Parathyroid adenoma (tissue), 2 donors: ENCODE data around the gene SPAG17.
"Not testable (repeated sequence)": the region's sequence is repeated elsewhere in the genome, so short reads cannot be mapped to it uniquely, and the experiment has no call there.

Source experiments
- H2AFZ ChIP-seq: fragments of 300-600 bp; sonication (generic); one replicate; pipeline ENCODE4 v1.7.0; 2017; ENCODE audit warnings: antibody characterized with exemption, mild to moderate bottlenecking
- H3K27ac ChIP-seq: fragments of 300-600 bp; sonication (generic); one replicate; pipeline ENCODE4 v1.7.0; 2017
- H3K27me3 ChIP-seq: fragments of 300-600 bp; sonication (generic); one replicate; pipeline ENCODE4 v1.7.0; 2017; ENCODE audit warnings: low read length; ENCODE audit not compliant: control insufficient read depth, insufficient read depth
- H3K36me3 ChIP-seq: fragments of 300-600 bp; sonication (generic); one replicate; pipeline ENCODE4 v1.7.0; 2017; ENCODE audit warnings: low read length; ENCODE audit not compliant: control insufficient read depth, insufficient read depth
- H3K4me1 ChIP-seq: fragments of 300-600 bp; sonication (generic); one replicate; pipeline ENCODE4 v1.7.0; 2017; ENCODE audit warnings: control low read depth
- H3K4me2 ChIP-seq: fragments of 300-600 bp; sonication (generic); one replicate; pipeline ENCODE4 v1.7.0; 2017; ENCODE audit warnings: low read length
- H3K4me3 ChIP-seq: fragments of 300-600 bp; sonication (generic); one replicate; pipeline ENCODE4 v1.7.0; 2017; ENCODE audit warnings: low read depth, low read length
- H3K79me2 ChIP-seq: fragments of 300-600 bp; sonication (generic); one replicate; pipeline ENCODE4 v1.7.0; 2017; ENCODE audit warnings: control low read depth
- H3K9ac ChIP-seq: fragments of 300-600 bp; sonication (generic); one replicate; pipeline ENCODE4 v1.7.0; 2017; ENCODE audit warnings: mild to moderate bottlenecking
- H3K9me3 ChIP-seq: fragments of 300-600 bp; sonication (generic); one replicate; pipeline ENCODE4 v1.7.0; 2017; ENCODE audit warnings: low read length; ENCODE audit not compliant: control insufficient read depth
- CTCF ChIP-seq: fragments of 300-600 bp; sonication (generic); IDR thresholded peaks from one replicate; pipeline ENCODE4 v1.7.0; 2017; ENCODE audit warnings: antibody characterized with exemption, mild to moderate bottlenecking
- donor health status: primary hyperparathyroidism.

The SPAG17 gene

GRCh38 chr1:117925981-117926380 lies 259.0 kb downstream of the SPAG17 start:
- Histone ChIP-seq H3K36me3 (no peaks in the 10 kb centered on the region), H3K79me2 (peaks cover 30% of the 10 kb centered on the region), H3K4me1 (peaks cover 7% of the 10 kb centered on the region), H3K9me3 (no peaks in the 10 kb centered on the region), H3K9ac (no peak overlapping the region), H3K27me3 (no peaks in the 10 kb centered on the region), H3K27ac (no peak overlapping the region), H3K4me2 (no peak overlapping the region), H3K4me3 (no peak overlapping the region), H2AFZ (no peak overlapping the region)
- TF ChIP-seq CTCF: no peak

GRCh38 chr1:117922717-117923116 lies 262.3 kb downstream of the SPAG17 start:
- H3K36me3 ChIP-seq, H2AFZ ChIP-seq, H3K4me3 ChIP-seq, H3K4me1 ChIP-seq, H3K9me3 ChIP-seq, H3K27me3 ChIP-seq, H3K9ac ChIP-seq, H3K4me2 ChIP-seq, H3K27ac ChIP-seq: not testable (repeated sequence)
- H3K79me2 ChIP-seq: peaks cover 25% of the 10 kb centered on the region

GRCh38 chr1:117921991-117922390 lies 263.0 kb downstream of the SPAG17 start:
- Histone ChIP-seq H2AFZ (no peak overlapping the region), H3K4me1 (peaks cover 2% of the 10 kb centered on the region), H3K9ac (no peak overlapping the region), H3K36me3 (no peaks in the 10 kb centered on the region), H3K4me2 (no peak overlapping the region), H3K27me3 (no peaks in the 10 kb centered on the region), H3K4me3 (no peak overlapping the region), H3K9me3 (no peaks in the 10 kb centered on the region), H3K27ac (no peak overlapping the region), H3K79me2 (peaks cover 25% of the 10 kb centered on the region)
- no peak for TF ChIP-seq CTCF

- no peaks in the 10 kb centered on the region for H3K9me3 ChIP-seq
- no peaks in the 10 kb centered on the region for H3K4me1 ChIP-seq
- no peak for TF ChIP-seq CTCF
- H3K9ac ChIP-seq: no peak overlapping the region
- H3K36me3 ChIP-seq: no peaks in the 10 kb centered on the region
- no peak overlapping the region for H3K4me3 ChIP-seq
- H3K79me2 ChIP-seq: peaks cover 15% of the 10 kb centered on the region
- H3K4me2 ChIP-seq: no peak overlapping the region
- no peak overlapping the region for H2AFZ ChIP-seq
- no peak overlapping the region for H3K27ac ChIP-seq
- no peaks in the 10 kb centered on the region for H3K27me3 ChIP-seq
These were observed 265.7 kb downstream of the SPAG17 start for GRCh38 chr1:117919376-117919775.

- no peaks in the 10 kb centered on the region for H3K4me1 ChIP-seq
- no peak for TF ChIP-seq CTCF
- H2AFZ ChIP-seq: no peak overlapping the region
- no peak overlapping the region for H3K4me3 ChIP-seq
- H3K27me3 ChIP-seq: no peaks in the 10 kb centered on the region
- no peaks in the 10 kb centered on the region for H3K36me3 ChIP-seq
- no peak overlapping the region for H3K9ac ChIP-seq
- H3K27ac ChIP-seq: no peak overlapping the region
- no peaks in the 10 kb centered on the region for H3K9me3 ChIP-seq
- no peak overlapping the region for H3K4me2 ChIP-seq
- no peaks in the 10 kb centered on the region for H3K79me2 ChIP-seq
These were observed 274.0 kb downstream of the SPAG17 start for GRCh38 chr1:117911051-117911450.
